ENCODE results near the gene COL1A1.

COL1A1 gene

DNA sequence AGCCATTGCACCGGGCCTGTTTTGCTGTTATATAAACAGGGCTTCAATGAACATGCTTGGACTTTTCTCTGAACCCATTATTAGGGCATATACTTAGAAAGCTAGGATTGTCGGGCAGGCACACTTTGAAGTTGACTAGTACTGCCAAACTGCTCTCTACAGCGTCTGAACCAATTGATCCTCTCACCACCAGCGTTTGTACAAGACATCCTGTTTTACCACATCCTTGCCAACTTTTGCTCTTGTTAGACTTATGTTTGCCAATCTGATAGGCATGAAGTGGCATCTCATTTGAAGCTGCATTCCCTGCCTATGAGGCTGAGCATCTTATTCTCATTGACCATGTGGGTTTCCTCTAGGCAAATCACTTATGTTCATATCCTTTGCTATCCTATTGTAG, 43.5 kb downstream of the COL1A1 start:
- no peak for DNase-seq (ENCODE audit: low read depth, low spot score)

DNA sequence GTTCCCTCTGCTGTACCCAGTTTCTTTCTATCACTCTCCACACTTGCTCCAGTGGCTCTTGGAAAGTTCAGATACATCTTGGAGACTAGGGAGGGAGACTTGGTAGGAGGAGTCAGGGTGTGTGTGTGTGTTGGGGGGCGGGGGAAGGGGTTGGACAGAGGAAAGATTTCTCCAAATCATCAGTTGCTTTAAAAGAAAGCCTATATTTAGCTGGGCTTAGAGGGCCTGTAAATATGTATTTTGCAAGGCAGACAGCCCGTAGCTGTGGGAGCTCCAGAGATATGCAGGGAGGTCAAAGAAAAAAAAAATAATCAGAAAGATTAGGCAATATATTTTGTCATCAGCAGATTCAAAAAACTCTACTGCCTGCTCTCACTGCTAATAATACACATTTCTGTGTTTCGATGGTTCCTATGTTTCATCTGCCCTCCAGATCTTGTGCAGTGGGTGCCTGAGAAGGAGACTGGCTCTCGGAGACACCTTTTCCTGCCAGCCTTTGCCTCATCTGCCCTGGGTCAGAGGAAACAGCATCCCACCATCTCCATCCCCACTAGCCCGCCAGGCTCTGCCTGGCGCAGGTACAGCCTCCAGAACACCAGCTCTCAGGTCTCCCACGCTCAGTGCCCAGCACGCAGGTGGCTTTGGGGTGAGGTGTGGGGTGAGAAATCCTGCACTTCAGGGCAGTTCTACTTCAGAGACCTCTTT, 46.2 kb downstream of the COL1A1 start:
- DNase-seq (ENCODE audit: low read depth, low spot score), result no peak

DNA sequence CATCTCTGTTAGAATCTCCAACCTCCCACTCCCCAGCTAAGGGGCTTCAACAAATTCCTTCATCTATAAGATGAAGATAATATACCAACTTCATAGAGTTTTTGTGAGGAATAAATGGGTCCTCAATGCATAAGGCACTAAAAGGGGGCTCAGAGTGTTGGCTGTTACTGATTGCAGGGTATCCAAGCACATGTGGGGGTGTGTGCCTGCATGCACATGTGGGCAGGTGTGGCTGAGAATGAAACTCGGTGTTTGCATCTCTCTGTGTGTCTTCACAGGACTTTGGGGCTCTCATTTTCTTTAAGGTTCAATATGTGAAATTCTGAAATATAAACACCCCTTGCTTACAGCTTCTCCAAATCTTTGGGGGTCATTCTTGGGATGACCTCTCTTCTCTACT, 46.8 kb downstream of the COL1A1 start:
- DNase-seq (ENCODE audit: low read depth, low spot score), result no peak

DNA sequence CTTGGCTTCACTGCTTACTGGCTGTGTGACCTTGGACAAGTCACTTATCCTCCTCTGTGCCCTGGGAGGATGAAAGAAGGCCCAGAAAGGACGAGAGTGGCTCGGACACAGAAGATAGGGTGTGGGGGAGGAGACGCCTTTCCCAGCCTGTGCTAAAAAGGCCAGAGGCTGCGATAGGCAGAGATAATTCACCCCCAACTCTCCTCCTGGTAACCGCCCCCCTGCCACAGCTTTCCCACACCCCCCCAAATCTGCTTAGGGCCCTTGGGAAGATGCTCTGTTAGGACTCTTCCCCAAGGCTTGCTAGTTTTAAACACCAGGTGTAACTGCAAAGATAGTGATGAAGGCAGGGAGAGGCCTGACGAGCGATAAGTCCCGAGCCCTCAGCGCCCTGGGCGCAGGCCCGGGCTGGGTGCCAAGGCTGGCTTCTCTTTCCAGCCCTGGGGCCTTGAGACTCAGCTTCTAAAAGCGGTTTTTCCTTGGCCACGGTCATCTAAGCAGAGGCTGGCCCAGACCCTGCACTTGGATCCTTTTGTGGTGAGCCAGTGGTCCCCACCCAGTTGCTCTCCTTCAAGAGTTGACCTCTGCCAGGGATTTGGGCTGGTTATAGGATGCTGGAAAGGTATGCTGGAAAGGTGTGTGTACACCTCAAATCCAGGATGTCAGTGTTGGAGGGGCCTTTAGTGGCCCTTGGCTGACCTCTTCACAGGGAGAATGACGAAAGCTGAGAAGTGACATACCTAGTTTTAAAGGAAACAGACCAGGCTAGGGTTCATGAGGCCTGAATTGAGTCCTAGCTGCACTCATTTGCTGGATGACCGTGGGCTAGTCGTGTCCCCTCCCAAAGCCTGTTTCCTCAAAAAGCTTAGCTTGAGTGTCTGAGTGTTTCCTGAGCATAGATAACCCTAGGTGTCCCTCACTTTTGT, 47.5 kb downstream of the COL1A1 start:
- DNase-seq (ENCODE audit: low read depth, low spot score), result no peak

DNA sequence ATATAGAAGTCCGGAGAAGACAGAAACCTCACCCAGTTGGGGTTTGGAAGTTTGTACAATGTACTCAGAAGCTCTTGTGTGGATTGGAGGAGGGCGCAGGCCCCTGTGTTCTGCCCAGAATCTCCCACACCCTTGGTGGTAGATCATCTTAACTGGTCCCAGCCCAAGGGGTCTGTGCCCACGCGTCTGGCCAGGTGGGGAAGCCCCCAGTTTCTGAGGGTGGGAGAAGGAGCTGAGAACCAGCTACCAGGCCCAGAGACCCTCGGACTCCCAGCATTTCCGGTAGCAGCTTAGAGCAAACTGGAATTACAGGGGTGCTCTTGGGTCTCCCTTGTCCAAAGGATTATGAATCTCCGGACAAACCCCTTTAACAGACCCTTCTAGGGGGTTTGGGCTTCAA, 48.7 kb downstream of the COL1A1 start:
- DNase-seq (ENCODE audit: low read depth, low spot score), result no peak

DNA sequence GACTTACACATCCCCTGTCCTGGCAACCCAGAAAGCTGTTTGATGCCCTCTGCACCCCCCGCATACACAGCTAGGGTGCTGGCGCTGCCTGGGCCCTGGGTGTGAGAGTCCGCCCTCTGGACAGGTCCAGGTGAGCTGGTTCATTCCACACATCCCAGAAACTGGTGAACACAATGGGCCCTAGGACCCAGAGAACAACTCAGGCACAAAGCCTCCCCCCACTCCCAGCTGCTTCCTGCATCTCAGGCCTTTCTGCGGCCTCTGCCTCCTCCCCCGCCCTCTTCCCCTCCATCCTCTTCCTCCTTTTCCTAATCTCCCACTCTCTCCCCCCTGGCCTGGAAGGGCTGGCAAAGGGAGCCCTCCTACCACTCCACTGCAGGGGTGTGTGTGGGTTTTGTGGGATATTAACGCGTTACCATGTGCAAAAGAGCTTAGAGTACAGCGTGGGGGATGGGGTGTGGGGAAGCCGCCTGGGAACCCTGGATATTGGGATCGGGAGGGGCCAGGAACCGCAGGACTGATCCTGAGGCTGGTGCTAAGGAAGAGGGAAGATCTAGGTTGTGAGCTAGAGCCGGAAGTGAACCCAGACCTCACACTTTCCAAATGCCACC, 49.4 kb downstream of the COL1A1 start:
- DNase-seq (ENCODE audit: low read depth, low spot score), result peak; percentile 44

DNA sequence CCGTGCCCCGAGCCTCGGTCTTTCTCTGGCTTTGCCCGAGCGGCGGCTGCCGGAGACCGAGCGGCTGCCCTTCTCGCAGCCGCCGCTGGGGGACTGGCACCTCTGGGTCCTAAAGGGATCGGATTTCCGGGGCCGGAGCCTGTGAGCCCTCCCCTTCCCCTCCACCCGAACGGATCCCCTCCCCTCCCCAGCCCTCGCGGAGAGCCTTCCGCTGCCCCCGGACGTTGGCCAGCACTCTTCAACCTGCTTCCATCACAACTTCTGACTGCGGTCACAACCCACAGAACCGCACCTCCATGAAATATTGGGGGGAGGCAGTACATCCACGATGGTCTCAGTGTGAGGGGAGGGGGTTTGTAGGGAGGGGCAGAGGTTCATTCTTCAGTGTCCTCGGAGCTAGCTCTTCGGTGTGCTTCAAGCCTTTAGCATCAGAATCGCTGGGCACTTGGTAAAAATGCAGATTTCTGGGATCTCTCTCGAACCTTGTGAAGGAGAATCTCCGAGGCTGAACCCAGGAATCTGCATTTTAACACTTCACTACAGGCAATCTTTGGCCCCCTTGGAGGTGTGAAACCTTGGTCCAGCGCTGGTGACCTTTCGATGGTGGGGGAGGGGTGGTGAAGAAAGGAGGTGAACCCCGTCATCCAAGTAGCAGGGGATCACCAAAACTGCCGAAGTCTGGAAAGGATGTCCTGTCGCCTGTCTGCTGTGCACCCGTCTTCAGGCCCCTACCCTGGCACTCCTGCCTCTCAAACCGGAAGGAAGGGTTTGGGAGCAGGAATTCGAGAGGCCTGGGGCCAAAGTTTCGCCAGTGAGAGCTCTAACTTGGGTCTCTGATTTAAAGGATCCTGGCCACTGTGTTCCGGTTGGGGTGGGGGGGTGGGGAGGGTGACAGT, 50.1 kb downstream of the COL1A1 start:
- peak; percentile 68 for DNase-seq (ENCODE audit: low read depth, low spot score)

DNA sequence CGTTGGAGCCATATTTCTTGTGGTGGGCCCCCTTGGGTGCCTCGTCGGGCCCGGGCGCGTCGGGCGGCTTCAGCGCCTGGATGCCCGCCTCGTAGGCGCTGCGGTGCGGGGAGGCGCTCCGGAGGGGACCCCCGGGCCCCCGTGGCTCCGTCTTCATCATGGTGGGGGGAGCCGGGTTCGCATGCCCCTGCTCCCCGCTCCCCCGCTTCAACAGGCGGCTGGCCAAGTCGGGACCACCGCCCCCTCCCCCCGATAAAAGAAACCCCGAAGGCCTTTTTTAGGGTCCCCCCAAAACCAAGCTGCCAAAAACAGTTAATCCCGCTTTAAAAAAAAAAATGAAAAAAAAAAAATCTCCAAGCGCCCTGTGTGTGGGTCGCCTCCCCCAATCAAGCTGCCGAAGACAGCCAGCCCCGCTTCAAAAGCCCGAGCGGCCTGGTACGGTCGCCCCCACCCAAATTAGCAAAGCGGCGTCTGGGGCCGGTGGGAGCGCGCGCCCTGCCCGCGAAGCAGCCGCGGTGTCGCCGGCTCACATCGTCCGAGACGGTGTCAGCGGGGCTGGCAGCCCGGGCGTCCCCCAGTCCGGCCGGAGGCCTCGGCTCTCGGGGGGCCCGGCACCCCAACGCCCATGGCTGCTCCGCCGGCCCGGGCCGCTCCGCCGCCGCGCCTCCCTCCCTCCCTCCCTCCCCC, 50.9 kb downstream of the COL1A1 start, which contains the start of gene PPP1R9B:
Gene PPP1R9B, minus strand, starts transcription at position 324 of the 687 bp plus-strand sequence. Its CDS starts 164 bp downstream, at position 160.
- DNase-seq (ENCODE audit: low read depth, low spot score), result no peak

DNA sequence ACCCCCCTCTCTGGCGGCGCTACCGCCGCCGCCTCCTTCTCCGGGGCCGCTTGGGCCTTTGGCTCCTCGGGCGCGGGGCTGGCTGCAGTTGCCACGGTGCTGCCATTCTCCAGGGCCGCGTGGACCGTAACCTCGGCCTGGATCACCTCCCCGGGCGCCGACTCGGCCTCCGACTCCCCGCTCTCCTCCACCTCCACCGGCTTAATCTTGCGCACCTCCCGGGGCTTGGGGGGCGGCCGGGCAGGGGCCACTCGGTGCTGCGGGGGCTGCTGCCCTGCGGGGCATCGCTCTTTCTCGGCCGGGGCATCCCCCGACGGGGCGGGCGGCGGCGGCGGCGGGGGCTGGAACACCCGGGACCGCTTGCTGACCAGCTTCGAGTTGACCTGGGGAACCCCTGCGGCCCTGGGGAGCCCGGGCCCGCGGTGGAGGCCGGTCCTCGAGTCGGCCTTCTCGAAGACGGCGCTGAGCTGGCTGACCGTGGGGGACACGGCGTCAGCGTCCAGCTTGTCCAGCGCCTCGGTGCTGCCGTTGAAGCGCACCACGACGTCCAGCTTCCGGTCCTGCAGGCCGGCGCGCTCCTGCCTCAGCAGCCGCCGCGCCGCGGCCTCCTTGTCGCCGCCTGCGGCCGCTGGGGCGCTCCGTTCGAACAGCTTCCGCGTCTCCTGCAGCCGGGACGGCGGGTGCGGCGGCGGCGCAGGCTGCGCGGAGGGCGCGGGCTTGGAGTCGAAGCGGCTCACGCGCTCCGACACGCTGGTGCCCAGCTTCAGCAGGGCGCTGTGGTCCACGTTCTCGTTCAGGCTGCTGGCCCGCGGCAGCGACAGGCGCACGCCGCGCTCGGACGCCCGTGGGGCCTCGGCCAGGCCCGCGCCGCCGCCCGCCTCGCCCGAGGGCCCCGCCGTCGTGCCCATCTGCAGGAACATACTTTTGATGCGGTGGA, 51.7 kb downstream of the COL1A1 start:
- DNase-seq (ENCODE audit: low read depth, low spot score), result no peak

DNA sequence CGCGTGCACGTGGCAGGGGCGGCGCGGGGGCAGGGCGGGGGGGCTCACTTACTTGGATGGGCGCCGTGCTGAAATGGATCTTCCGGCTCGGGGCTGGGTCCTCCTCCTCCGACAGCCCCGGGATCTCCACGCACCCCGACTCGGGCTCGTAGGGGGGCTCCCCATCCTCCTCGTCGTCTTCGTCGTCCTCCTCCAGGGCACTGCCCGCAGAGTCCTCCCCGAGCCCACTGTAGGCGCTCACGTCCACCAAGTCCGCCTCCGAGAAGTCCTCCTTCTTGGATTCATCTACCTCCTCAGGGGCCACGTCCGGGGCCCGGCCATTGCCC, 52.4 kb downstream of the COL1A1 start:
- DNase-seq (ENCODE audit: low read depth, low spot score), result no peak

DNA sequence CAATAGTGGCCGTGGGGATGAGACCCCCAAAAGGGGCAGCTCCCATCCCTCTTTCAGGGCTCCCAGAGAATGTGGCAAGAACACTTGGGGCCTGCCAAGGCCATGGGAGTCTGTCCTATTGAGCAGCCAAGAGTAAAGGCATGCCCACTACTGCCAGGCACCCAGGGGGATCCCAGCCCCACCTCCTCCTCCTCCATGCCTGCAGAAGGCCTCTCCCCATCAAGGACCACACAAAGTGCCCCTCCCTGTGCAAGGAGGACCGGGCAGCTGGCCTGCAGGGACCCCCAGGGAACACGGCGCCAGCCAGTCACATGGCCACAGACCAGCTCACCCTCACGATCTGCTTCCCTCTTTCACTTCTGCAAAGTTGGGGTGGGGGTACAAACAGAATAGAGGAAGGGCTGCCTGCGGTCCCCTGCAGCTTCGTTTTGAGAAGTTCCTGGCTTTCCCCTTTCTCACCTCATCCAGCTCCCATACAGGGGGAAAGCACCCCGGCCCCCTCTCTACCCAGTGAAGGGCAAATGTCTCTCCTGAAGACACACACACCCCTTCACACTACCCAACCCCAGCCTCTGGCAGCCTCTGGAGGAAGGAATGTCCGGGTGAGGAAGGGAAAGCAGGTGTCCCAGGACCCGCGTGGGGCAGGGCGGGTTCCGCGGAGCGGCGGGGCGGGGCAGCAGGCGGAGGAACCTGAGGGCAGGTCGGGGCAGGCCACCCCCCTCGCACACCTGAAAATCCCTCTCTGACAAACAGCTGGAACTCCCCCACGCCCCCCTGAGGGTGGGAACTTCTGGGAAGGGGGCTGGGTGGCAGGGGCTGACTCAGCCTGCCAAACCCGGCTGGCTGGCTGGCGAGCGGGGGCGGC, 53.0 kb downstream of the COL1A1 start:
- DNase-seq (ENCODE audit: low read depth, low spot score), result no peak

DNA sequence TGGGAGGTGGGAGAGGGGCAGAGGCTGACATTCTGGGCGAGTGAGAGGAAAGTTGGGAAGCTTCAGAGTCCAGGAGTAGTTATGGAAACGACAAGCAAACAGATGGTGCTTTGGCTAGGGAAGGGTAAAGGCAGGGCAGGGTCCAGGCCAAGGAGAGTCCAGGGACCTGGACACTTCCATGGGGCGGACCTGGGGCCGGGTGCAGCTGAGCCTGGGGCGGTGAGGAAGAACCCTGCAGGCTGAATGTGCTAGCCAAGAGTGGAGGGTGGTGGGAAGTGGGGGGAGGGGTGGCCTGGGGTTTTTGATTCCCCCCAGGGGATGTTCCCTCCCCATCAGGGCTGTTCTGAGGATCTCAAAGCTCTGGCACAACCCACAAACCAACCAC, 53.6 kb downstream of the COL1A1 start:
- DNase-seq (ENCODE audit: low read depth, low spot score), result no peak

DNA sequence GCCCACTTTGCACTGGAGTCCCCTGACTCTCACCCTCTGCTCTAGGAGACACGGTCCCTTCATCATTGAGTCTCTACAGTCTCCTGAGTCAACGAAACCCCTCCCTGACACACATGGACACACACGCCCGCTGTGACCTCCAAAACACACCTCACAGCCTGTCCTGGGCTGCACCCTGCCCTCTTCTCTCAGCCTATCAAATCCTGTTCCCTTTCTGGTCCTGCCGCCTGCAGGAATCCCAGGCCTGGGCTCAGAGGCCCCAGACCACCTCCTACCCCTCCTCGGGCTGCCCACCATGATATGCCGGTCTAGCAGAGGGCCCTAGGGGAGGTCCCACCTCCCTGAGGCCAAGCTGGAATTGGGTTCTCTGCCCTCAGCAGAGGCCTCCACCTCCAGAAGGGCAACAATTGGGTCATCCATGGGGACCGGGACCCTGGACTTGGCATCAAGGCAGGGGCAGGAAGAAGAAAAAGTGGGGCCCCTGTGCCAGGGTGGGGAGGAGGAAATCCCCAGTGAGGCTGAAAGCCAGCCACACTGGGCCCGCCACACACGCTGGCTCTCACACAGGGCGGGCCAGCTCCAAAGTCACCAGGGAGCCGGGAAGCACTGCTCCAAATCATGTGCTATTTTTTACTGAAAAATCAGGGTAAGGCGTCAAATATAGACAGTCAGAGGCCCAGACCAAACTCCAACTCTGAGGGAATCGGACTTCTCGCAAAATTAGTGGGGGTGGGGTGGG, 54.3 kb downstream of the COL1A1 start:
- no peak for DNase-seq (ENCODE audit: low read depth, low spot score)

DNA sequence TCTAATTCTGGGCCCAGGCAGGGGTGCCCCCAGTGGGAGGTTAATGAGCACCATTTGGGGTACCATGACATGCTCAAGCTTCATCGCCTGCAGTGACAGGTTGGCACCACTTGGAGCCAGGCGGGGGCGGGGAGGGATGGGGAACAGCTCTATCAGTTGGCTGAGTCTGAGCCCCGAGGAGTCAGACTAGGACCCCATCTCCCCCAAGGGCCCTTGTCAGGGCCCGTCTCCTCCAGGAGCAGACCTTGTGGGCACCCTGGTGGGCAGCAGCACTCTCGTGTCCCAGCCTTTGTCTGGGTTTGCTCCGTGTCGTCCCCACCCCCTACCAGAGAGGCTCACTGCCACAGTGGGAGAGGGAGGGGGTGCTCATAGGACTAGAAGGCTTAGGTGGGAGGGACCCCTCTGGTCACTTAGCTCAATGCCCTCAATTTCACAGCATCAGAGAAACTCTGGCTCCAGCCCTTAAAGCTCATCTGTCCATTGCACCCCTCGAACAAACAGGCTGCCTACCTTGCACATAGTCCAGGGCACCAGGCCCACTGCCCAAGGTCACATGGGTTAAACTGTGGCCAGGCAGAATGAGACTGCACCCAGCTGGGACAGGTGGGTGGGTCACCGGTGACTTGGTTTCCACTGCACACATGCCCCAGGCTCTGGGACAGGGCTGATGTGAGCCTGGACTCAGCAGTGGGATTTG, 55.1 kb downstream of the COL1A1 start:
- DNase-seq (ENCODE audit: low read depth, low spot score), result no peak

DNA sequence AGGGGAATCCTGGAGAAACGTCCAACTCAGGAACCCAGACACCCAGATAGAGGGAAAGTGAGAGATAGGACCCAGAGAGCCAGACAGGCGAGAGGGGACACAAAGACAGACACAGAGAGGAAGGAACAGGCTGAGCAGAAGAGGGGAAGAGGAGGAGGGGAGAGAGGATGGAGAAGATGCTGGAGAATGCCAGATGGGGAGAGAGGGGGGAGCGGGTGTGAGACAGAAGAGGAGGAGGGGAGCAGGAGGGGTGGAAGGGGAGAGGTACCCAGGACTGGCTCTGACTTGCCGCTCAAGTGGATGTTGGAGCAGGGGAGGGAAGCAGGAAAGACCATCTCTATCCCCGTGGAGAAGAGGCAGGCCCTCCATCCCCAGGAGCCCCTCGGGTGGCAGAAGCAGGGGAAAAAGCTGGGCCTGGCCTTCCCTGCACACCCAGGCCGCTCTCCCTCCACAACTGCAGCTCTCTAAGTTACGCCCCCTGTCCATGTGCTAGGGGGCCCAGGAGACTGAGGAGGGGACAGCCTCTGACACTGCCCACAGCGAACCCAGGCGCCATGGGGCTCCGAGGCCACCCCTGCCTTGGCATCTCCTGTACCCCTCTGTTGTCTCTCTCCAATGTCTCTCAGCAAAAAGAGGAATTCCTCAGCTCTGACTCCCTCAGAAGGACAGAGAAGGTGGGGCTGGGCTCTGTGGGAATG, 55.8 kb downstream of the COL1A1 start:
- no peak for DNase-seq (ENCODE audit: low read depth, low spot score)

DNA sequence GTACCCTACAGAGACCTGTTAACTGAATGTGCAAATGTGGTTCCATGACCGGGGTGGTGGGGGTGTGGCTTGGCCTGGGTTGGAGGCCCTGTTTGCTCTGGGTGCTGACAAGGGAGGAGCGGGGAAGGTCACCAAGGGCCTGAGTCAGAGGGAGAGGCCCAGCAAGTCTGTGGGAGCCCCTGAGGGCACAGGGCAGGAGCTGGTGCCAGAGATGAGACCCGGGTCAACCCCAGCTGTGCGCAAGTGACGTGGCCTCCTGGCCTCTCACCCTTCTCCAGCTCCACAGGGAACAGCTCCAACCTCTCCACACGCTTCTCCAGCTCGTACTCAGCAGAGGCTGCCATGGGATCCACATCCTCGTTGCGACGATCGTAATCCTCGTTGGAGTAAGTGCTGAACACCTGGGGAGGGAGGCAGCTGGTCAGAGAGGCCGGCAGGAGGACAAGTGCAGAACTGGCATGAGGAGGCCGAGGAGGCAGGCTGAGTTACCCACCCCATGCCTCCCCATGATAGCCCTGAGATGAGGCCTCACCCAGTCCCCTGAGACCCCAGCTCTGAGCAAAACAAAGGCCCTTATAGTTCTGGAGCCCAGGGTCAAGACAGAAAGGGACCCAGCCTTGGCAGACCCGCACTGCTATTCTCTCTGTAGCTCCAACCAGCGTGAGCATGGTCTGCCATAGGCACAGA, 56.4 kb downstream of the COL1A1 start:
- no peak for DNase-seq (ENCODE audit: low read depth, low spot score)
